Measurements from ENCODE around the gene MAGEA9B.
"Not testable (repeated sequence)": the region's sequence is repeated elsewhere in the genome, so short reads cannot be mapped to it uniquely, and the experiment has no call there.

The MAGEA9B gene

GRCh38 chrX:149533999-149534398, 53.3 kb downstream of the MAGEA9B start:
- DNase-seq (ENCODE audit: low read depth); H3K4me3 ChIP-seq (ENCODE audit: low read depth, low read length): not testable (repeated sequence)

GRCh38 chrX:149532868-149533267, 54.4 kb downstream of the MAGEA9B start:
- not testable (repeated sequence) for DNase-seq (ENCODE audit: low read depth); H3K4me3 ChIP-seq (ENCODE audit: low read depth, low read length)
